WTC11 (cell line): ENCODE results near the gene FKBP7.

Experiments
- ATF2 ChIP-seq: sonication (generic); formaldehyde crosslinking; IDR thresholded peaks from 2 replicates; pipeline ENCODE4 v1.8.1; 2022; ENCODE audit warnings: low read depth, missing genetic modification reagents, borderline replicate concordance
- ATF3 ChIP-seq: sonication (generic); formaldehyde crosslinking; conservative IDR thresholded peaks from 2 replicates; pipeline ENCODE4 v1.8.1; 2022; ENCODE audit warnings: mild to moderate bottlenecking, missing genetic modification reagents
- CTCF ChIP-seq: fragments of 200-600 bp; IDR thresholded peaks from 2 replicates; pipeline ENCODE4 v1.8.0; 2022; ENCODE audit warnings: antibody characterized with exemption
- E2F1 ChIP-seq: sonication (generic); formaldehyde crosslinking; IDR thresholded peaks from 2 replicates; pipeline ENCODE4 v1.8.0; 2022; ENCODE audit warnings: mild to moderate bottlenecking, missing genetic modification reagents
- JAZF1 ChIP-seq: fragments of 250-450 bp; sonication (Bioruptor Pico); IDR thresholded peaks from 2 replicates; pipeline ENCODE4 v1.9.0; 2021; ENCODE audit warnings: moderate library complexity, mild to moderate bottlenecking, inconsistent platforms
- MAX ChIP-seq: sonication (generic); formaldehyde crosslinking; IDR thresholded peaks from 2 replicates; pipeline ENCODE4 v1.8.0; 2022; ENCODE audit warnings: mild to moderate bottlenecking, missing genetic modification reagents
- NFYB ChIP-seq: sonication (generic); formaldehyde crosslinking; conservative IDR thresholded peaks from 2 replicates; pipeline ENCODE4 v1.8.0; 2022; ENCODE audit warnings: low read depth, missing genetic modification reagents
- NR2C2 ChIP-seq: sonication (generic); formaldehyde crosslinking; IDR thresholded peaks from 2 replicates; pipeline ENCODE4 v1.8.0; 2022; ENCODE audit warnings: mild to moderate bottlenecking, missing genetic modification reagents
- PRDM15 ChIP-seq: sonication (generic); formaldehyde crosslinking; IDR thresholded peaks from 2 replicates; pipeline ENCODE4 v1.8.0; 2022; ENCODE audit warnings: missing genetic modification reagents
- SP1 ChIP-seq: sonication (generic); formaldehyde crosslinking; conservative IDR thresholded peaks from 2 replicates; pipeline ENCODE4 v1.8.1; 2022; ENCODE audit warnings: missing genetic modification reagents
- USF1 ChIP-seq: sonication (generic); formaldehyde crosslinking; IDR thresholded peaks from 2 replicates; pipeline ENCODE4 v1.8.0; 2022; ENCODE audit warnings: mild to moderate bottlenecking, missing genetic modification reagents
- ZNF416 ChIP-seq: fragments of 250-450 bp; sonication (Bioruptor Pico); IDR thresholded peaks from 2 replicates; pipeline ENCODE4 v1.9.0; 2021; ENCODE audit warnings: mild to moderate bottlenecking, inconsistent platforms

GRCh38 chr2:178457390-178457886, 21.0 kb downstream of the FKBP7 start:
- TF ChIP-seq CTCF (no peak), NR2C2 (CRISPR knock-in tag) (no peak), E2F1 (no peak), ZNF416 (no peak), NFYB (CRISPR knock-in tag) (no peak), ATF2 (CRISPR knock-in tag) (no peak), MAX (CRISPR knock-in tag) (no peak), SP1 (CRISPR knock-in tag) (no peak), USF1 (no peak), ATF3 (CRISPR knock-in tag) (no peak), JAZF1 (CRISPR knock-in tag) (no peak), PRDM15 (CRISPR knock-in tag) (no peak)
